Neural progenitor cell (in vitro differentiated cells): ENCODE measurements around the gene NPFFR2. TPM values are rescaled to one million over a fixed set of nuclear protein-coding genes. Genes with fewer than 3 reads are reported as not detected.

Experiments
- DNase-seq: peaks from one replicate; pipeline ENCODE4 v3.0.0-alpha.2; 2016; ENCODE audit warnings: low spot score
- H2AFZ ChIP-seq: fragments of 200-600 bp; sonication (generic); replicated peaks from 2 replicates; pipeline ENCODE4 v1.6.1; 2016; ENCODE audit warnings: antibody characterized with exemption
- H3F3A ChIP-seq: fragments of 200-600 bp; sonication (generic); 2 replicates; pipeline ENCODE4 v1.6.1; 2016; ENCODE audit warnings: antibody characterized with exemption, low read depth
- H3K27ac ChIP-seq: fragments of 200-600 bp; sonication (generic); 2 replicates; pipeline ENCODE4 v1.5.1; 2016; ENCODE audit warnings: mild to moderate bottlenecking
- H3K27me3 ChIP-seq: fragments of 200-600 bp; sonication (generic); 2 replicates; pipeline ENCODE4 v1.6.1; 2016; ENCODE audit warnings: mild to moderate bottlenecking, moderate library complexity
- H3K36me3 ChIP-seq: fragments of 200-600 bp; sonication (generic); 2 replicates; pipeline ENCODE4 v1.5.1; 2016
- H3K4me1 ChIP-seq: fragments of 200-600 bp; sonication (generic); 2 replicates; pipeline ENCODE4 v1.6.1; 2016; ENCODE audit warnings: mixed run types
- H3K4me2 ChIP-seq: fragments of 200-600 bp; sonication (generic); 2 replicates; pipeline ENCODE4 v1.6.1; 2016
- H3K4me3 ChIP-seq: fragments of 200-600 bp; sonication (generic); 2 replicates; pipeline ENCODE4 v1.5.1; 2016
- H3K79me2 ChIP-seq: fragments of 200-600 bp; sonication (generic); 2 replicates; pipeline ENCODE4 v1.6.1; 2016; ENCODE audit warnings: low read depth
- H3K9ac ChIP-seq: fragments of 200-600 bp; sonication (generic); 2 replicates; pipeline ENCODE4 v1.6.1; 2016
- H3K9me3 ChIP-seq: fragments of 200-600 bp; sonication (generic); 2 replicates; pipeline ENCODE4 v1.5.1; 2016; ENCODE audit warnings: low read depth
- H4K20me1 ChIP-seq: fragments of 200-600 bp; sonication (generic); 2 replicates; pipeline ENCODE4 v1.6.1; 2016; ENCODE audit warnings: low read depth
- H3K27ac Mint-ChIP-seq: 3 replicates; pipeline ENCODE4 v1.8.0; 2021; ENCODE audit warnings: mixed read lengths
- H3K27me3 Mint-ChIP-seq: 2 replicates; pipeline ENCODE4 v1.8.0; 2022; ENCODE audit warnings: low read depth, mild to moderate bottlenecking, inconsistent platforms, moderate library complexity, mixed read lengths; ENCODE audit not compliant: insufficient read depth
- H3K36me3 Mint-ChIP-seq: 3 replicates; pipeline ENCODE4 v1.8.0; 2021; ENCODE audit warnings: mixed read lengths
- H3K4me1 Mint-ChIP-seq: 3 replicates; pipeline ENCODE4 v1.8.0; 2021; ENCODE audit warnings: mixed read lengths
- H3K4me3 Mint-ChIP-seq: 3 replicates; pipeline ENCODE4 v1.8.0; 2021; ENCODE audit warnings: mild to moderate bottlenecking, moderate library complexity, mixed read lengths
- H3K9me3 Mint-ChIP-seq: 3 replicates; pipeline ENCODE4 v1.8.0; 2020; ENCODE audit warnings: mixed read lengths
- CTCF ChIP-seq: fragments of 200-600 bp; sonication (generic); IDR thresholded peaks from 2 replicates; pipeline ENCODE4 v1.5.1; 2017; ENCODE audit warnings: antibody characterized with exemption, mild to moderate bottlenecking
- EZH2 ChIP-seq: fragments of 200-600 bp; sonication (generic); IDR thresholded peaks from 2 replicates; pipeline ENCODE4 v1.6.1; 2017; ENCODE audit warnings: antibody characterized with exemption, mild to moderate bottlenecking, moderate library complexity
- EZH2phosphoT487 ChIP-seq: fragments of 200-600 bp; sonication (generic); IDR thresholded peaks from 2 replicates; pipeline ENCODE4 v1.6.1; 2017; ENCODE audit warnings: antibody characterized with exemption
- total RNA-seq: library from RNA; depleted of rRNA; stranded (reverse); fragments of >200 nt; gene quantifications from 2 replicates; pipeline ENCODE4 v1.2.3, GENCODE V29; 2015; ENCODE audit warnings: low replicate concordance

Gene NPFFR2
- total RNA-seq, 1 donor from 2014 or later = 2.1 TPM

GRCh38 chr4:72063726-72064125, 31.9 kb downstream of the NPFFR2 start:
- Histone ChIP-seq H3K9ac (no peak overlapping the region), H2AFZ (no peak overlapping the region), H3K27me3 (no peaks in the 10 kb centered on the region), H3K79me2 (no peaks in the 10 kb centered on the region), H4K20me1 (no peaks in the 10 kb centered on the region), H3K4me1 (no peaks in the 10 kb centered on the region), H3K27ac (no peak overlapping the region), H3F3A (no peaks in the 10 kb centered on the region), H3K9me3 (no peaks in the 10 kb centered on the region), H3K4me2 (no peak overlapping the region), H3K36me3 (no peaks in the 10 kb centered on the region), H3K4me3 (no peak overlapping the region)
- DNase-seq = no peak
- no peak overlapping the region for H3K27ac Mint-ChIP-seq
- TF ChIP-seq EZH2 (no peak), EZH2phosphoT487 (no peak), CTCF (no peak)
- H3K9me3 Mint-ChIP-seq = no peaks in the 10 kb centered on the region
- H3K27me3 Mint-ChIP-seq = no peaks in the 10 kb centered on the region
- H3K4me1 Mint-ChIP-seq = no peaks in the 10 kb centered on the region
- no peak overlapping the region for H3K4me3 Mint-ChIP-seq
- no peaks in the 10 kb centered on the region for H3K36me3 Mint-ChIP-seq

- H3K27me3 Mint-ChIP-seq = no peaks in the 10 kb centered on the region
- Histone ChIP-seq H3K27me3 (no peaks in the 10 kb centered on the region), H3K4me2 (no peak overlapping the region), H2AFZ (no peak overlapping the region), H3K36me3 (no peaks in the 10 kb centered on the region), H3K4me1 (no peaks in the 10 kb centered on the region), H3K79me2 (no peaks in the 10 kb centered on the region), H3K9ac (no peak overlapping the region), H3K27ac (no peak overlapping the region), H3K4me3 (no peak overlapping the region), H3K9me3 (no peaks in the 10 kb centered on the region), H3F3A (no peaks in the 10 kb centered on the region), H4K20me1 (no peaks in the 10 kb centered on the region)
- no peaks in the 10 kb centered on the region for H3K4me1 Mint-ChIP-seq
- H3K4me3 Mint-ChIP-seq = no peak overlapping the region
- H3K27ac Mint-ChIP-seq = no peak overlapping the region
- no peaks in the 10 kb centered on the region for H3K36me3 Mint-ChIP-seq
- TF ChIP-seq EZH2 = no peak
- no peak for TF ChIP-seq CTCF
- TF ChIP-seq EZH2phosphoT487 = no peak
- DNase-seq = no peak
- H3K9me3 Mint-ChIP-seq = no peaks in the 10 kb centered on the region
Observed at GRCh38 chr4:72067051-72067450, 35.3 kb downstream of the NPFFR2 start.

GRCh38 chr4:72073816-72074215, 42.0 kb downstream of the NPFFR2 start:
- no peaks in the 10 kb centered on the region for H3K4me1 Mint-ChIP-seq
- no peak overlapping the region for H3K9ac ChIP-seq
- no peak overlapping the region for H3K27ac ChIP-seq
- H3F3A ChIP-seq = no peaks in the 10 kb centered on the region
- H3K4me3 ChIP-seq = no peak overlapping the region
- H3K27me3 Mint-ChIP-seq = no peaks in the 10 kb centered on the region
- no peak overlapping the region for H3K4me2 ChIP-seq
- TF ChIP-seq EZH2phosphoT487 (no peak), CTCF (no peak), EZH2 (no peak)
- no peak for DNase-seq
- H3K27ac Mint-ChIP-seq = no peak overlapping the region
- no peaks in the 10 kb centered on the region for H3K27me3 ChIP-seq
- H3K36me3 Mint-ChIP-seq = no peaks in the 10 kb centered on the region
- no peaks in the 10 kb centered on the region for H3K9me3 Mint-ChIP-seq
- no peaks in the 10 kb centered on the region for H3K9me3 ChIP-seq
- no peaks in the 10 kb centered on the region for H4K20me1 ChIP-seq
- H3K79me2 ChIP-seq = no peaks in the 10 kb centered on the region
- H3K36me3 ChIP-seq = no peaks in the 10 kb centered on the region
- H3K4me1 ChIP-seq = no peaks in the 10 kb centered on the region
- H2AFZ ChIP-seq = no peak overlapping the region
- H3K4me3 Mint-ChIP-seq = no peak overlapping the region

GRCh38 chr4:72076562-72076961, 44.8 kb downstream of the NPFFR2 start:
- no peaks in the 10 kb centered on the region for H3K27me3 ChIP-seq
- DNase-seq = no peak
- no peak overlapping the region for H3K9ac ChIP-seq
- H3K4me1 Mint-ChIP-seq = no peaks in the 10 kb centered on the region
- no peak overlapping the region for H3K4me2 ChIP-seq
- no peaks in the 10 kb centered on the region for H3K36me3 Mint-ChIP-seq
- H3K27me3 Mint-ChIP-seq = no peaks in the 10 kb centered on the region
- H3K27ac Mint-ChIP-seq = no peak overlapping the region
- H3K9me3 ChIP-seq = no peaks in the 10 kb centered on the region
- no peak overlapping the region for H3K27ac ChIP-seq
- no peaks in the 10 kb centered on the region for H3K4me1 ChIP-seq
- no peaks in the 10 kb centered on the region for H3K9me3 Mint-ChIP-seq
- H3K4me3 Mint-ChIP-seq = no peak overlapping the region
- no peak overlapping the region for H2AFZ ChIP-seq
- no peak overlapping the region for H3K4me3 ChIP-seq
- H3F3A ChIP-seq = no peaks in the 10 kb centered on the region
- no peaks in the 10 kb centered on the region for H4K20me1 ChIP-seq
- TF ChIP-seq CTCF = no peak
- no peak for TF ChIP-seq EZH2phosphoT487
- TF ChIP-seq EZH2 = no peak
- no peaks in the 10 kb centered on the region for H3K79me2 ChIP-seq
- H3K36me3 ChIP-seq = no peaks in the 10 kb centered on the region
